Measurements from ENCODE around the gene EEA1. TPM values are rescaled to one million over a fixed set of nuclear protein-coding genes. Genes with fewer than 3 reads are reported as not detected.

Gene EEA1
- total and polyA plus RNA-seq, 12 donors: 2.5 to 36.9 (median 21.4) TPM

- TF ChIP-seq CTCF (IDR thresholded peaks at IDR 0.05) (no peak), POLR2A (IDR thresholded peaks at IDR 0.05) (no peak)
- H3K36me3 ChIP-seq (replicated peaks in 1 of 2): no peaks in the 10 kb centered on the region
- no peaks in the 10 kb centered on the region for H3K27me3 ChIP-seq
- no peak for DNase-seq
- intact Hi-C loops (cut with DNase I): no loop called here
- peaks cover 12 to 24% of the 10 kb centered on the region in 2 donors for H3K4me1 ChIP-seq (replicated peaks in 1 of 2)
- no peak overlapping the region for H3K4me3 ChIP-seq
- H3K9me3 ChIP-seq (replicated peaks in 1 of 3): no peaks in the 10 kb centered on the region
- peak overlapping the region; percentile 15 to 90 (median 82) for H3K27ac ChIP-seq
Measured at GRCh38 chr12:92898755-92899154, 30.3 kb downstream of the EEA1 start.

GRCh38 chr12:92897844-92898243 lies 31.3 kb downstream of the EEA1 start:
- 92 to 97% (median 96%) methylated on average over 5 of the region's 5 CpGs for WGBS, 4 donors
- no peak for DNase-seq
- Histone ChIP-seq H3K36me3 (replicated peaks in 1 of 2) (no peaks in the 10 kb centered on the region), H3K27ac (peak overlapping the region in 2 of 5 donors; percentile 73 to 82), H3K27me3 (no peaks in the 10 kb centered on the region), H3K4me1 (replicated peaks in 1 of 2) (peaks cover 16 to 24% of the 10 kb centered on the region in 2 donors), H3K4me3 (no peak overlapping the region), H3K9me3 (replicated peaks in 1 of 3) (no peaks in the 10 kb centered on the region)
- intact Hi-C loops (cut with DNase I): no loop called here
- TF ChIP-seq CTCF (IDR thresholded peaks at IDR 0.05) (no peak), POLR2A (IDR thresholded peaks at IDR 0.05) (no peak)

- DNase-seq: no peak
- Histone ChIP-seq H3K27me3 (no peaks in the 10 kb centered on the region), H3K4me1 (replicated peaks in 1 of 2) (peaks cover 4 to 24% of the 10 kb centered on the region in 2 donors), H3K27ac (no peak overlapping the region), H3K4me3 (no peak overlapping the region), H3K36me3 (replicated peaks in 1 of 2) (no peaks in the 10 kb centered on the region), H3K9me3 (replicated peaks in 1 of 3) (no peaks in the 10 kb centered on the region)
- 82 to 93% (median 90%) methylated on average over 3 of the region's 3 CpGs for WGBS, 4 donors
- no peak for TF ChIP-seq POLR2A (IDR thresholded peaks at IDR 0.05)
- intact Hi-C loops (cut with DNase I): no loop called here
Measured at GRCh38 chr12:92890601-92891106, 38.4 kb downstream of the EEA1 start.

- peak; percentile 58 to 88 (median 83) for DNase-seq
- peaks cover 7 to 23% of the 10 kb centered on the region in 2 donors for H3K4me1 ChIP-seq (replicated peaks in 1 of 2)
- H3K36me3 ChIP-seq (replicated peaks in 1 of 2): no peaks in the 10 kb centered on the region
- 29 to 57% (median 40%) methylated on average over 1 to 2 of the region's 2 CpGs for WGBS, 4 donors
- no peaks in the 10 kb centered on the region for H3K9me3 ChIP-seq (replicated peaks in 1 of 3)
- no peak overlapping the region for H3K4me3 ChIP-seq
- TF ChIP-seq POLR2A (IDR thresholded peaks at IDR 0.05): no peak
- TF ChIP-seq CTCF (IDR thresholded peaks at IDR 0.05): no peak
- peak overlapping the region in 3 of 5 donors; percentile 0 to 35 (median 33) for H3K27ac ChIP-seq
- H3K27me3 ChIP-seq: no peaks in the 10 kb centered on the region
- intact Hi-C loops (cut with DNase I): no loop called here
Measured at GRCh38 chr12:92886131-92886530, 43.0 kb downstream of the EEA1 start.

GRCh38 chr12:92879698-92880322 lies 49.3 kb downstream of the EEA1 start:
- TF ChIP-seq CTCF (IDR thresholded peaks at IDR 0.05) (no peak), POLR2A (IDR thresholded peaks at IDR 0.05) (no peak)
- H3K36me3 ChIP-seq (replicated peaks in 1 of 2): no peaks in the 10 kb centered on the region
- 94 to 100% (median 95%) methylated on average over 2 of the region's 2 CpGs for WGBS, 4 donors
- intact Hi-C loops (cut with DNase I): no loop called here
- no peaks in the 10 kb centered on the region for H3K27me3 ChIP-seq
- H3K9me3 ChIP-seq (replicated peaks in 1 of 3): no peaks in the 10 kb centered on the region
- H3K27ac ChIP-seq: no peak overlapping the region
- no peak for DNase-seq
- H3K4me1 ChIP-seq (replicated peaks in 1 of 2): peaks cover 0 to 3% of the 10 kb centered on the region in 2 donors
- H3K4me3 ChIP-seq: no peak overlapping the region
